Esophagus muscularis mucosa (tissue), 4 donors: ENCODE data around the gene CDK14.

ENCODE experiments used
- EP300 ChIP-seq: sonication (generic); formaldehyde crosslinking; IDR thresholded peaks from one replicate; pipeline ENCODE4 v1.6.1; 2017; ENCODE audit warnings: antibody characterized with exemption
- POLR2AphosphoS5 ChIP-seq, 2 donors: sonication (generic); formaldehyde crosslinking; IDR thresholded peaks; one replicate each; pipeline ENCODE4 v1.6.1; 2017; ENCODE audit warnings: antibody characterized with exemption in 2 of 2
- TF ChIP-seq, protein P1 (sequence below), 3 experiments: fragments of 200-600 bp in 2 of 3; fragments of 450-650 bp in 1 of 3; sonication (generic) in 2 of 3; IDR thresholded peaks; one replicate each; pipeline ENCODE4 v1.5.1; 2017 to 2019; ENCODE audit warnings: antibody characterized with exemption in 3 of 3, mild to moderate bottlenecking in 2 of 3, moderate library complexity in 1 of 3

DNA sequence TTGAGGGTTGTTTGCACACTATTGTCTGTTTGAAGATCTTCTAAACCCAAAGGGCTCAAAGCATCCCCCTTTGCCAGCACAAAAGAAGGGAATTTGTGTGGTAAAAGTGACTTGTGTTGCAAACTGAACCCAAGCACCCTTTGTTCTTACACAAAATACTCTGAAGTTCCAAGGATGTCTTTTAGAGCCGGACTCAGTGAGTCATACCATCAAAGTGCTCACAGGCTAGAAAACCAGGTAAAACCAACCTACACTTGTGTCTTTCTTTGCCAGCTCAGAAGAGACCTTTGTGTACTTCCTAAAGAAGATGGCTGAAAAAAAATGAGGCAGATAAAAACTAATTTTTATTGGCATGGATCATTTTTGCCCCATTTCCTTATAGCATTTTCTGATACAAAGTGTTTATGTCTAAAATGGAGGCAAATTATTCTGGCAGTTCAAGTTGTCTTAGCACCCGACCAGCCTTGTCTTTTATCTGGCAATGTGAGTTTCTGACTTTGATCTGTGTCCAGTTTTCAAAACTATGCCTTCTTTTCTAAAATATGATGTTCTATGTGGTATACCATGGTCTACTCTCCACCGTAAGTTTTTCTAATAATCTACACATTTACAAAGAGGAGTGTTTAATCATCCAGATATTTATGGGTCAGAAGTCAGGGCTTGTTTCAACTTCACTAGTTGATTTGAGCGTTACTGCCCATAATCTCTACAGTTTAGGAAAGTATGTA is 539.7 kb downstream of the CDK14 start:
- TF ChIP-seq, protein P1, sequence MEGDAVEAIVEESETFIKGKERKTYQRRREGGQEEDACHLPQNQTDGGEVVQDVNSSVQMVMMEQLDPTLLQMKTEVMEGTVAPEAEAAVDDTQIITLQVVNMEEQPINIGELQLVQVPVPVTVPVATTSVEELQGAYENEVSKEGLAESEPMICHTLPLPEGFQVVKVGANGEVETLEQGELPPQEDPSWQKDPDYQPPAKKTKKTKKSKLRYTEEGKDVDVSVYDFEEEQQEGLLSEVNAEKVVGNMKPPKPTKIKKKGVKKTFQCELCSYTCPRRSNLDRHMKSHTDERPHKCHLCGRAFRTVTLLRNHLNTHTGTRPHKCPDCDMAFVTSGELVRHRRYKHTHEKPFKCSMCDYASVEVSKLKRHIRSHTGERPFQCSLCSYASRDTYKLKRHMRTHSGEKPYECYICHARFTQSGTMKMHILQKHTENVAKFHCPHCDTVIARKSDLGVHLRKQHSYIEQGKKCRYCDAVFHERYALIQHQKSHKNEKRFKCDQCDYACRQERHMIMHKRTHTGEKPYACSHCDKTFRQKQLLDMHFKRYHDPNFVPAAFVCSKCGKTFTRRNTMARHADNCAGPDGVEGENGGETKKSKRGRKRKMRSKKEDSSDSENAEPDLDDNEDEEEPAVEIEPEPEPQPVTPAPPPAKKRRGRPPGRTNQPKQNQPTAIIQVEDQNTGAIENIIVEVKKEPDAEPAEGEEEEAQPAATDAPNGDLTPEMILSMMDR (IDR thresholded peaks at IDR 0.05): no peak
- TF ChIP-seq POLR2AphosphoS5 (IDR thresholded peaks at IDR 0.05) (no peak), EP300 (no peak)
